OCI-LY3 (cell line): Measurements from ENCODE around the gene RNF41.
"Not testable (repeated sequence)": the region's sequence is repeated elsewhere in the genome, so short reads cannot be mapped to it uniquely, and the experiment has no call there.

Experiments
- H2AFZ ChIP-seq: fragments of 200-600, 300-600 bp; shearing (Covaris generic); 2 replicates; pipeline ENCODE4 v1.6.0; 2014; ENCODE audit warnings: antibody characterized with exemption, low read depth, low read length
- H3K27ac ChIP-seq: fragments of 200-600, 300-600 bp; sonication (generic); 2 replicates; pipeline ENCODE4 v1.5.1; 2014; ENCODE audit warnings: mild to moderate bottlenecking, low read length, moderate library complexity, mixed read lengths
- H3K27me3 ChIP-seq: fragments of 200-600, 300-600 bp; sonication (generic); 2 replicates; pipeline ENCODE4 v1.6.1; 2014; ENCODE audit warnings: low read depth, low read length, mixed read lengths
- H3K36me3 ChIP-seq: fragments of 200-600, 300-600 bp; sonication (generic); replicated peaks from 2 replicates; pipeline ENCODE3; 2014; ENCODE audit warnings: low read depth, low read length, mixed read lengths
- H3K4me1 ChIP-seq: fragments of 300-600, 200-600 bp; sonication (generic); 2 replicates; pipeline ENCODE4 v1.6.1; 2014; ENCODE audit warnings: low read length, mixed read lengths
- H3K4me2 ChIP-seq: fragments of 200-600, 300-600 bp; sonication (generic); 2 replicates; pipeline ENCODE4 v1.6.1; 2014; ENCODE audit warnings: low read length, mixed read lengths
- H3K4me3 ChIP-seq: fragments of 300-600, 200-600 bp; sonication (generic); 2 replicates; pipeline ENCODE4 v1.5.1; 2014; ENCODE audit warnings: antibody characterized with exemption, mild to moderate bottlenecking, low read length, moderate library complexity
- H3K79me2 ChIP-seq: fragments of 300-600, 200-600 bp; shearing (Covaris generic); 2 replicates; pipeline ENCODE4 v1.6.1; 2014; ENCODE audit warnings: mild to moderate bottlenecking, low read length, mixed read lengths
- H3K9ac ChIP-seq: fragments of 300-600, 200-600 bp; shearing (Covaris generic); 2 replicates; pipeline ENCODE4 v1.6.0; 2014; ENCODE audit warnings: mild to moderate bottlenecking, low read length, moderate library complexity
- H3K9me3 ChIP-seq: fragments of 200-600, 300-600 bp; shearing (Covaris generic); 2 replicates; pipeline ENCODE4 v1.6.1; 2014; ENCODE audit warnings: low read length, mixed read lengths; ENCODE audit not compliant: insufficient read depth
- H4K20me1 ChIP-seq: fragments of 200-600, 300-600 bp; sonication (generic); 2 replicates; pipeline ENCODE4 v1.6.1; 2016; ENCODE audit warnings: low read length, mixed read lengths; ENCODE audit not compliant: insufficient read depth
- CTCF ChIP-seq: fragments of 200-600, 300-600 bp; sonication (generic); IDR thresholded peaks from 2 replicates; pipeline ENCODE4 v1.5.1; 2014; ENCODE audit warnings: antibody characterized with exemption, low read length, low read depth
- EZH2phosphoT487 ChIP-seq: fragments of 200-600 bp; shearing (Covaris generic); IDR thresholded peaks from 2 replicates; pipeline ENCODE4 v1.6.1; 2018; ENCODE audit warnings: antibody characterized with exemption, mixed run types, low read depth

RNF41 gene

GRCh38 chr12:56266693-56267442 lies 45.1 kb upstream of the RNF41 start, which contains the start of gene COQ10A:
TSS of gene COQ10A (plus strand) at chr12:56266942. CDS start at chr12:56267119, 177 bp downstream.
- no peaks in the 10 kb centered on the region for H3K9me3 ChIP-seq
- H3K27ac ChIP-seq: peak within 1 kb of the TSS; percentile 50
- peaks cover 5% of the 10 kb centered on the region; the same call in 1 of the 2 replicates for H3K4me1 ChIP-seq

GRCh38 chr12:56266068-56266692 lies 44.5 kb upstream of the RNF41 start:
- Histone ChIP-seq H2AFZ (peak overlapping the region; percentile 64), H3K9ac (peak overlapping the region; percentile 65), H3K36me3 (peaks cover 13% of the 10 kb centered on the region), H3K4me3 (peak overlapping the region; percentile 83), H3K4me2 (peak overlapping the region; percentile 67)
- H3K79me2 ChIP-seq, H4K20me1 ChIP-seq, H3K4me1 ChIP-seq, H3K27ac ChIP-seq, H3K27me3 ChIP-seq, H3K9me3 ChIP-seq: not testable (repeated sequence)

More at GRCh38 chr12:56266693-56267442, 45.1 kb upstream of the RNF41 start, which contains the start of gene COQ10A:
- Histone ChIP-seq H3K4me3 (peak within 1 kb of the TSS; percentile 83), H3K4me2 (peak within 1 kb of the TSS; percentile 67), H3K27me3 (no peaks in the 10 kb centered on the region), H3K9ac (peak within 1 kb of the TSS; percentile 65), H3K36me3 (peaks cover 14% of the 10 kb centered on the region), H3K79me2 (no peaks in the 10 kb centered on the region), H2AFZ (peak within 1 kb of the TSS; percentile 78), H4K20me1 (no peaks in the 10 kb centered on the region; the same call in 1 of the 2 replicates)
- TF ChIP-seq EZH2phosphoT487: no peak
- peak; percentile 54 for TF ChIP-seq CTCF

GRCh38 chr12:56262955-56263354 lies 41.2 kb upstream of the RNF41 start:
- H3K36me3 ChIP-seq, H3K9ac ChIP-seq, H3K4me1 ChIP-seq, H3K4me3 ChIP-seq, H4K20me1 ChIP-seq, H3K79me2 ChIP-seq, H3K9me3 ChIP-seq, H3K27me3 ChIP-seq, H3K27ac ChIP-seq, H3K4me2 ChIP-seq, H2AFZ ChIP-seq: not testable (repeated sequence)

- Histone ChIP-seq H3K4me3 (no peak overlapping the region), H3K9ac (no peak overlapping the region), H3K27ac (no peak overlapping the region), H4K20me1 (no peaks in the 10 kb centered on the region), H3K9me3 (no peaks in the 10 kb centered on the region), H2AFZ (no peak overlapping the region), H3K36me3 (peaks cover 4% of the 10 kb centered on the region), H3K79me2 (peaks cover 15% of the 10 kb centered on the region), H3K27me3 (no peaks in the 10 kb centered on the region), H3K4me1 (peaks cover 10% of the 10 kb centered on the region), H3K4me2 (no peak overlapping the region)
- TF ChIP-seq CTCF (no peak), EZH2phosphoT487 (no peak)
Observed at GRCh38 chr12:56261503-56262232, 39.9 kb upstream of the RNF41 start.
